K562 (cell line): ENCODE data around the gene CLCN4. TPM values are rescaled to one million over a fixed set of nuclear protein-coding genes. Genes with fewer than 3 reads are reported as not detected.

Source experiments
- ATAC-seq: fragments of 200-7000 bp; cut with Tn5 transposase; 3 replicates; pipeline ENCODE4 v1.9.1; 2020; ENCODE audit warnings: moderate library complexity
- BruUV-seq: library from RNA; stranded (reverse); fragments of 400-500 nt; replicated peaks from 2 replicates; lab custom pipeline; 2021; lab: Mats Ljungman, UMichigan
- CTCF ChIA-PET: fragments of 300-600 bp; formaldehyde crosslinking; extraction: SDS; loops from one replicate; lab custom pipeline; 2021; ENCODE audit warnings: low intra/inter-chr PET ratio; lab: Yijun Ruan, JAX
- POLR2A ChIA-PET: fragments of 300-600, 350-650 bp; sonication (Branson Sonifier 250); formaldehyde crosslinking; extraction: SDS; loops from one replicate; lab custom pipeline; 2021; ENCODE audit warnings: antibody characterized with exemption, inconsistent platforms; lab: Yijun Ruan, JAX
- DNase-seq, 4 experiments: peaks; one replicate each; pipeline versions ENCODE4 v3.0.0 to v3.0.0-alpha.2; 2011 to 2018; ENCODE audit warnings: low spot score in 3 of 4, mixed read lengths in 3 of 4; ENCODE audit errors: extremely low read depth in 1 of 4
- FAIRE-seq: peaks from 2 replicates; lab custom pipeline; 2011; peaks lifted over from hg19 to GRCh38; lab: Jason Lieb, UNC
- H2AFZ ChIP-seq: 2 replicates; pipeline ENCODE4 v1.6.0; 2011; ENCODE audit warnings: low read depth, low read length, control low read depth, inconsistent platforms
- H3K27ac ChIP-seq: fragments of 200-600 bp; 3 replicates; pipeline ENCODE4 v1.8.0; 2011; ENCODE audit warnings: low read depth, mild to moderate bottlenecking, control low read depth, inconsistent platforms, low read length, moderate library complexity, mixed read lengths; ENCODE audit errors: extremely low read depth
- H3K27me3 ChIP-seq, 2 experiments: fragments of 300-600 bp in 1 of 2; 2 replicates in 1 of 2; 3 replicates in 1 of 2; pipeline versions ENCODE4 v1.6.0 to v1.8.0; 2011; ENCODE audit warnings: inconsistent platforms in 2 of 2, low read length in 2 of 2, mild to moderate bottlenecking in 1 of 2, mixed read lengths in 1 of 2, moderate library complexity in 1 of 2; ENCODE audit not compliant: control insufficient read depth in 2 of 2, insufficient read depth in 2 of 2
- H3K36me3 ChIP-seq: fragments of 300-600 bp; 3 replicates; pipeline ENCODE4 v1.8.0; 2011; ENCODE audit warnings: mild to moderate bottlenecking, low read length, inconsistent platforms; ENCODE audit not compliant: control insufficient read depth, insufficient read depth
- H3K4me1 ChIP-seq, 2 experiments: fragments of 200-600 bp in 1 of 2; replicated peaks in 1 of 2; 2 replicates in 1 of 2; 3 replicates in 1 of 2; pipeline versions ENCODE4 v1.5.1 to v1.8.0; 2011; ENCODE audit warnings: inconsistent platforms in 2 of 2, low read length in 2 of 2, mild to moderate bottlenecking in 1 of 2, mixed read lengths in 1 of 2, moderate library complexity in 1 of 2; ENCODE audit not compliant: control insufficient read depth in 2 of 2, insufficient read depth in 2 of 2
- H3K4me2 ChIP-seq: 2 replicates; pipeline ENCODE4 v1.6.1; 2011; ENCODE audit warnings: low read length, control low read depth, inconsistent platforms, mixed read lengths; ENCODE audit not compliant: insufficient read depth
- H3K4me3 ChIP-seq: fragments of 200-600 bp; sonication (generic), shearing (Covaris generic); 2 replicates; pipeline ENCODE4 v1.5.1; 2016; ENCODE audit warnings: control low read depth, inconsistent platforms
- H3K79me2 ChIP-seq: fragments of 200-600 bp; 3 replicates; pipeline ENCODE4 v1.8.0; 2011; ENCODE audit warnings: low read length, inconsistent platforms; ENCODE audit not compliant: control insufficient read depth, insufficient read depth
- H3K9ac ChIP-seq, 2 experiments: 2 replicates each; pipeline versions ENCODE4 v1.6.0 to v1.6.1; 2011; ENCODE audit warnings: low read depth in 2 of 2, low read length in 2 of 2, control low read depth in 1 of 2, inconsistent platforms in 1 of 2, mild to moderate bottlenecking in 1 of 2, mixed read lengths in 1 of 2; ENCODE audit not compliant: insufficient read depth in 1 of 2
- H3K9me1 ChIP-seq: one replicate; pipeline ENCODE4 v1.6.0; 2011; ENCODE audit warnings: inconsistent platforms, mild to moderate bottlenecking, low read length, moderate library complexity; ENCODE audit not compliant: control insufficient read depth, insufficient read depth
- H3K9me3 ChIP-seq: replicated peaks from 2 replicates; pipeline ENCODE4 v1.5.1; 2011; ENCODE audit warnings: low read depth, low read length, inconsistent platforms; ENCODE audit not compliant: control insufficient read depth, insufficient read depth
- H4K20me1 ChIP-seq: replicated peaks from 2 replicates; pipeline ENCODE4 v1.6.1; 2011; ENCODE audit warnings: low read length, inconsistent platforms, mixed read lengths; ENCODE audit not compliant: control insufficient read depth, insufficient read depth
- CBFA2T3 ChIP-seq: fragments of 450-650 bp; IDR thresholded peaks from 2 replicates; pipeline ENCODE4 v1.6.1; 2017
- CREB1 ChIP-seq, 2 experiments: sonication (generic) in 1 of 2; formaldehyde crosslinking in 1 of 2; IDR thresholded peaks; 2 replicates each; pipeline versions ENCODE4 v1.6.1 to v1.8.0; 2012 to 2022; ENCODE audit warnings: inconsistent platforms in 1 of 2, mild to moderate bottlenecking in 1 of 2, missing genetic modification reagents in 1 of 2, moderate library complexity in 1 of 2
- ESRRA ChIP-seq: fragments of 450-650 bp; IDR thresholded peaks from 2 replicates; pipeline ENCODE4 v1.6.1; 2014; ENCODE audit warnings: low read depth, mild to moderate bottlenecking, moderate library complexity, borderline replicate concordance
- HNRNPH1 ChIP-seq: fragments of 200-400 bp; formaldehyde crosslinking; optimal IDR thresholded peaks from 2 replicates; pipeline ENCODE3; 2017; ENCODE audit warnings: low read depth, mild to moderate bottlenecking, low read length, moderate library complexity
- L3MBTL2 ChIP-seq: fragments of 450-650 bp; IDR thresholded peaks from 2 replicates; pipeline ENCODE4 v1.6.1; 2016; ENCODE audit warnings: mild to moderate bottlenecking, moderate library complexity
- MTA3 ChIP-seq: fragments of 450-650 bp; formaldehyde crosslinking; IDR thresholded peaks from 2 replicates; pipeline ENCODE4 v1.6.1; 2017; ENCODE audit warnings: mild to moderate bottlenecking, borderline replicate concordance
- NCOA6 ChIP-seq: fragments of 450-650 bp; IDR thresholded peaks from 2 replicates; pipeline ENCODE4 v1.6.1; 2017; ENCODE audit warnings: mild to moderate bottlenecking
- RBM14 ChIP-seq: fragments of 200-400 bp; formaldehyde crosslinking; IDR thresholded peaks from 2 replicates; pipeline ENCODE4 v1.6.1; 2018; ENCODE audit warnings: low read depth, mild to moderate bottlenecking, low read length, moderate library complexity, borderline replicate concordance; ENCODE audit not compliant: insufficient read depth
- SAP30 ChIP-seq: fragments of 200-600 bp; sonication (generic); IDR thresholded peaks from 2 replicates; pipeline ENCODE4 v1.6.1; 2012; ENCODE audit warnings: borderline replicate concordance, low read depth, mild to moderate bottlenecking, moderate library complexity, low read length, control low read depth, inconsistent platforms; ENCODE audit not compliant: insufficient read depth, poor library complexity, severe bottlenecking
- TCF7 ChIP-seq: sonication (generic); IDR thresholded peaks from 2 replicates; pipeline ENCODE4 v1.6.1; 2016; ENCODE audit warnings: antibody characterized with exemption, borderline replicate concordance
- ZNF436 ChIP-seq: fragments of 250-450, 450-650 bp; sonication (Bioruptor Pico); formaldehyde crosslinking; IDR thresholded peaks from 2 replicates; pipeline ENCODE4 v1.7.0; 2020; ENCODE audit warnings: mild to moderate bottlenecking
- ZNF57 ChIP-seq: fragments of 450-650 bp; formaldehyde crosslinking; IDR thresholded peaks from 2 replicates; pipeline ENCODE4 v1.4.0; 2020; ENCODE audit warnings: mild to moderate bottlenecking, moderate library complexity
- ZNF696 ChIP-seq: fragments of 250-450 bp; sonication (Bioruptor Pico); conservative IDR thresholded peaks from 2 replicates; pipeline ENCODE4 v1.4.0; 2020; ENCODE audit warnings: mild to moderate bottlenecking, moderate library complexity
- WGBS: fragments of 100-300 bp; shearing (Covaris generic); methylation state at CpG from one replicate; pipeline ENCODE4 v1.1.6; 2016; ENCODE audit warnings: low coverage, mixed read lengths; ENCODE audit not compliant: insufficient coverage; ENCODE audit errors: missing lambda C conversion rate; 5-methylcytosine and 5-hydroxymethylcytosine counted together
- in situ Hi-C: fragments of 300-500 bp; cut with MboI; formaldehyde crosslinking; loops from 4 replicates; pipeline ENCODE4 v1.15.0; 2018; ENCODE audit warnings: inconsistent platforms, mixed read lengths
- intact Hi-C: fragments of 100-400 bp; cut with micrococcal nuclease; formaldehyde crosslinking; loops from 2 replicates; pipeline ENCODE4 v1.14.2; 2022
- polyA plus RNA-seq, 8 experiments: library from polyadenylated mRNA; depleted of rRNA in 4 of 8; stranded (reverse) in 5 of 8; unstranded in 3 of 8; fragments of >200 nt; fragmentation: Nextera tagmentation in 2 of 8; fragmentation: Illumina TruSeq in 1 of 8; extraction: Ambion mirVana in 2 of 8; extraction: Trizol in 1 of 8; gene quantifications; 2 replicates each; pipeline versions ENCODE4 v1.2.1 to v1.2.3, GENCODE V29; 2011 to 2014; ENCODE audit warnings: inconsistent platforms in 1 of 8, missing spikeins in 1 of 8
- total RNA-seq, 7 experiments: library from RNA; depleted of rRNA in 6 of 7; stranded (reverse); fragments of >200 nt in 6 of 7; fragmentation: Illumina TruSeq in 2 of 7; extraction: Trizol in 2 of 7; gene quantifications; 2 replicates each; pipeline versions ENCODE4 v1.2.1 to v1.2.3, GENCODE V29; 2011 to 2021; ENCODE audit warnings: low replicate concordance in 1 of 7

CLCN4 gene
- total and polyA plus RNA-seq, 9 of the 15 experiments (the other 6 are each of a cell fraction or from before 2014, with no cell fraction given) = 0.03 to 0.24 (median 0.10) TPM; not detected in 1

DNA sequence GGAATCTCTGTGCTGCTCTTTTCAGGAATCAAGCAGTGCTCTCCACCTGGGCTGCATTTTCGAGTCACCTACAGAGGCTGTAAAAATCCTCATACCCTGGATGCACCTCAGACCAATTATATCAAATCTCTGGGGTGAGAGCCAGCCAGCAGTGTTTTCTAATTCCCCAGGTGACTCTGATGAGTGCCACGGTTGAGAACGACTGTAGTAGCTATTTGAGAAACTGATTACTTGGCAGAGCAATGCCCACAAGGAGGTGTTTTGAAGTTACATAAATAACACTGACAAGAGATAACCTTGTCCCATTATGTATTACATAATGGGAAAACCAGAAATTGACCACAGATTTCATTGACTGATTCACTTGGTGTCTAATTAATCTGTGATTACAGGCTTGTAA, 46.8 kb downstream of the CLCN4 start:
- FAIRE-seq = no peak

DNA sequence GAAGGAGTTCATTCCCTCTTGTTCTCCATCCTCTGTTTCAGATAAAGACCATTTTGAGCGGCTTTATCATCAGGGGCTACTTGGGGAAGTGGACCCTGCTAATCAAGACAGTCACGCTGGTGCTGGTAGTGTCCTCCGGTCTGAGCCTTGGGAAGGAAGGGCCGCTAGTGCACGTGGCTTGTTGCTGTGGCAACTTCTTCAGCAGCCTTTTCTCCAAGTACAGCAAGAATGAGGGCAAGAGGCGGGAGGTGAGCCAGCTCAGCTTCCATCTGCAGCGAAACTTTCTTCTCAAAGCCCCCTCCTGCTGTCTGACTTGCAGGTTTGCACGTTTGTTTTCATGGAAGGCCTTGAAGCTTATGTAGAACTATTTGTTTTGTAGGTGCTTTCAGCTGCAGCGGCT, 49.5 kb downstream of the CLCN4 start:
- peaks cover 0 to 15% of the 10 kb centered on the region in 2 experiments; a peak in 2 of 5 replicates for H3K27me3 ChIP-seq
- in situ Hi-C loops = no loop called here
- no peaks in the 10 kb centered on the region for H3K4me1 ChIP-seq
- H3K4me3 ChIP-seq = no peak overlapping the region
- H3K27ac ChIP-seq = no peak overlapping the region
- H3K36me3 ChIP-seq = no peaks in the 10 kb centered on the region
- H3K9ac ChIP-seq = no peak overlapping the region
- no peaks in the 10 kb centered on the region; the same call in 1 of the 2 replicates for H4K20me1 ChIP-seq
- no peaks in the 10 kb centered on the region for H3K9me3 ChIP-seq
- DNase-seq = no peak
- ChIA-PET CTCF (no interaction called here), POLR2A (no interaction called here)
- FAIRE-seq = no peak
- WGBS = 0% methylated on average over 9 of the region's 9 CpGs
- no peaks in the 10 kb centered on the region for H3K9me1 ChIP-seq
- no peak overlapping the region for H2AFZ ChIP-seq
- no peak overlapping the region for H3K4me2 ChIP-seq
- H3K79me2 ChIP-seq = no peaks in the 10 kb centered on the region
- BruUV-seq = no TSS peak
- intact Hi-C loops = no loop called here
- no peak for ATAC-seq
- TF ChIP-seq RBM14 (no peak), CREB1 (IDR thresholded peaks at IDR 0.05) (no peak), CREB1 (CRISPR knock-in tag; IDR thresholded peaks at IDR 0.05) (no peak), ZNF436 (CRISPR knock-in tag) (no peak), NCOA6 (no peak), MTA3 (no peak), ZNF57 (CRISPR knock-in tag) (no peak), L3MBTL2 (no peak), ZNF696 (CRISPR knock-in tag) (no peak), TCF7 (no peak), ESRRA (no peak), SAP30 (no peak), CBFA2T3 (no peak)

More for the DNA sequence above, 46.8 kb downstream of the CLCN4 start:
- DNase-seq (no peak), ATAC-seq (no peak)
- no peak for TF ChIP-seq HNRNPH1
- Histone ChIP-seq H3K4me1 (no peaks in the 10 kb centered on the region), H3K79me2 (no peaks in the 10 kb centered on the region), H3K9me1 (no peaks in the 10 kb centered on the region), H3K4me2 (no peak overlapping the region), H3K4me3 (no peak overlapping the region), H3K9me3 (no peaks in the 10 kb centered on the region), H3K27ac (no peak overlapping the region), H3K36me3 (no peaks in the 10 kb centered on the region), H3K9ac (no peak overlapping the region), H3K27me3 (peaks cover 0 to 20% of the 10 kb centered on the region in 2 experiments; a peak in 2 of 5 replicates), H4K20me1 (no peaks in the 10 kb centered on the region; the same call in 1 of the 2 replicates), H2AFZ (no peak overlapping the region)
- ChIA-PET POLR2A (no interaction called here), CTCF (no interaction called here)
- WGBS = 0% methylated on average over 1 of the region's 3 CpGs
- intact Hi-C loops = no loop called here
- in situ Hi-C loops = no loop called here
- no TSS peak for BruUV-seq
